Smooth muscle cell (in vitro differentiated cells): ENCODE results near the gene MCF2L. TPM values are rescaled to one million over a fixed set of nuclear protein-coding genes. Genes with fewer than 3 reads are reported as not detected.

Experiments used
- DNase-seq: peaks from one replicate; lab custom pipeline; 2025; ENCODE audit not compliant: unreplicated experiment; lab: John Stamatoyannopoulos, UW
- H2AFZ ChIP-seq: fragments of 200-600 bp; sonication (generic); 2 replicates; pipeline ENCODE4 v1.6.0; 2016; ENCODE audit warnings: antibody characterized with exemption, low read depth, mild to moderate bottlenecking
- H3F3A ChIP-seq: fragments of 200-600 bp; sonication (generic); 2 replicates; pipeline ENCODE4 v1.6.0; 2017; ENCODE audit warnings: antibody characterized with exemption, low read depth
- H3K27ac ChIP-seq: fragments of 200-600 bp; sonication (generic); 2 replicates; pipeline ENCODE4 v1.5.1; 2016; ENCODE audit warnings: low read depth, mild to moderate bottlenecking
- H3K27me3 ChIP-seq: fragments of 200-600 bp; sonication (generic); 2 replicates; pipeline ENCODE4 v1.6.1; 2016; ENCODE audit warnings: low read depth, mild to moderate bottlenecking
- H3K36me3 ChIP-seq: fragments of 200-600 bp; sonication (generic); 2 replicates; pipeline ENCODE4 v1.5.1; 2016; ENCODE audit warnings: low read depth
- H3K4me1 ChIP-seq: fragments of 200-600 bp; sonication (generic); 2 replicates; pipeline ENCODE4 v1.5.1; 2016; ENCODE audit warnings: low read depth
- H3K4me2 ChIP-seq: fragments of 200-600 bp; sonication (generic); 2 replicates; pipeline ENCODE4 v1.6.0; 2016; ENCODE audit warnings: mild to moderate bottlenecking
- H3K4me3 ChIP-seq: fragments of 200-600 bp; sonication (generic); 2 replicates; pipeline ENCODE4 v1.5.1; 2016; ENCODE audit warnings: mild to moderate bottlenecking
- H3K79me2 ChIP-seq: fragments of 200-600 bp; sonication (generic); 2 replicates; pipeline ENCODE4 v1.6.0; 2016; ENCODE audit warnings: low read depth, mild to moderate bottlenecking
- H3K9ac ChIP-seq: fragments of 200-600 bp; sonication (generic); 2 replicates; pipeline ENCODE4 v1.6.0; 2016; ENCODE audit warnings: low read depth
- H3K9me3 ChIP-seq: fragments of 200-600 bp; sonication (generic); replicated peaks from 2 replicates; pipeline ENCODE4 v1.5.1; 2016; ENCODE audit warnings: low read depth
- H4K20me1 ChIP-seq: fragments of 200-600 bp; sonication (generic); 2 replicates; pipeline ENCODE4 v1.6.0; 2016; ENCODE audit warnings: low read depth
- WGBS: methylation state at CpG from one replicate; pipeline ENCODE4 v1.1.7; 2016; ENCODE audit warnings: low lambda C conversion rate; 5-methylcytosine and 5-hydroxymethylcytosine counted together
- polyA plus RNA-seq: library from polyadenylated mRNA; unstranded; fragments of >200 nt; fragmentation: Nextera tagmentation; extraction: Ambion mirVana; gene quantifications from 2 replicates; pipeline ENCODE4 v1.2.1, GENCODE V29; 2016
- total RNA-seq: library from RNA; depleted of rRNA; stranded (reverse); fragments of >200 nt; gene quantifications from 2 replicates; pipeline ENCODE4 v1.2.3, GENCODE V29; 2014
- TF ChIP-seq, protein P1 (sequence below): fragments of 200-600 bp; sonication (generic); IDR thresholded peaks from 2 replicates; pipeline ENCODE4 v1.5.1; 2017; ENCODE audit warnings: borderline replicate concordance, mild to moderate bottlenecking, antibody characterized with exemption; ENCODE audit not compliant: insufficient read depth, poor library complexity, severe bottlenecking

The MCF2L gene
- total and polyA plus RNA-seq, 2 experiments from 2014 or later, result 0.54 to 7.6 TPM

DNA sequence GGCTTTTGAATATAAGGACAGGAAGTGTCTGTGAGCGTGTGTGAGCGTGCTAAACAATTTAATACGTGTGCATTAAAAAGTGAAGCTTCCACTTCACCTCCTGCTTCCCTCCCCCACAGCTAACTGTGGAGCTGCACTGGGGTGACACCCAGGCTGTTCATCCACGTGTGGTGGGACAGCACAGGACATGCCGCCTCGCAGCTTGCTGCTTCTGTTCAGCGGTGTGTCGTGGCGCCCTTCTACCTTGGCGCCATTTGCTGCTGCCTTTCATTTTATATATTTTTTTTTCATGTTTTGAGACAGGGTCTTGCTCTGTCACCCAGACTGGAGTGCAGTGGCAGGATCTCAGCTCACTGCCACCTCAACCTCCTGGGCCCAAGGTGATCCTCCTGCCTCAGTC is 63.3 kb downstream of the MCF2L start:
- H3K4me3 ChIP-seq, result no peak overlapping the region
- no peaks in the 10 kb centered on the region for H3K36me3 ChIP-seq
- TF ChIP-seq, protein P1, sequence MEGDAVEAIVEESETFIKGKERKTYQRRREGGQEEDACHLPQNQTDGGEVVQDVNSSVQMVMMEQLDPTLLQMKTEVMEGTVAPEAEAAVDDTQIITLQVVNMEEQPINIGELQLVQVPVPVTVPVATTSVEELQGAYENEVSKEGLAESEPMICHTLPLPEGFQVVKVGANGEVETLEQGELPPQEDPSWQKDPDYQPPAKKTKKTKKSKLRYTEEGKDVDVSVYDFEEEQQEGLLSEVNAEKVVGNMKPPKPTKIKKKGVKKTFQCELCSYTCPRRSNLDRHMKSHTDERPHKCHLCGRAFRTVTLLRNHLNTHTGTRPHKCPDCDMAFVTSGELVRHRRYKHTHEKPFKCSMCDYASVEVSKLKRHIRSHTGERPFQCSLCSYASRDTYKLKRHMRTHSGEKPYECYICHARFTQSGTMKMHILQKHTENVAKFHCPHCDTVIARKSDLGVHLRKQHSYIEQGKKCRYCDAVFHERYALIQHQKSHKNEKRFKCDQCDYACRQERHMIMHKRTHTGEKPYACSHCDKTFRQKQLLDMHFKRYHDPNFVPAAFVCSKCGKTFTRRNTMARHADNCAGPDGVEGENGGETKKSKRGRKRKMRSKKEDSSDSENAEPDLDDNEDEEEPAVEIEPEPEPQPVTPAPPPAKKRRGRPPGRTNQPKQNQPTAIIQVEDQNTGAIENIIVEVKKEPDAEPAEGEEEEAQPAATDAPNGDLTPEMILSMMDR, result no peak
- H3K4me1 ChIP-seq, result no peaks in the 10 kb centered on the region
- no peaks in the 10 kb centered on the region for H3K27me3 ChIP-seq
- H3K9me3 ChIP-seq, result no peaks in the 10 kb centered on the region
- no peak overlapping the region for H3K27ac ChIP-seq
- H2AFZ ChIP-seq, result no peak overlapping the region
- no peak overlapping the region for H3K9ac ChIP-seq
- 94% methylated on average over 10 of the region's 10 CpGs for WGBS
- H4K20me1 ChIP-seq, result no peaks in the 10 kb centered on the region
- no peaks in the 10 kb centered on the region for H3F3A ChIP-seq
- no peak for DNase-seq
- no peak overlapping the region for H3K4me2 ChIP-seq
- no peaks in the 10 kb centered on the region for H3K79me2 ChIP-seq

DNA sequence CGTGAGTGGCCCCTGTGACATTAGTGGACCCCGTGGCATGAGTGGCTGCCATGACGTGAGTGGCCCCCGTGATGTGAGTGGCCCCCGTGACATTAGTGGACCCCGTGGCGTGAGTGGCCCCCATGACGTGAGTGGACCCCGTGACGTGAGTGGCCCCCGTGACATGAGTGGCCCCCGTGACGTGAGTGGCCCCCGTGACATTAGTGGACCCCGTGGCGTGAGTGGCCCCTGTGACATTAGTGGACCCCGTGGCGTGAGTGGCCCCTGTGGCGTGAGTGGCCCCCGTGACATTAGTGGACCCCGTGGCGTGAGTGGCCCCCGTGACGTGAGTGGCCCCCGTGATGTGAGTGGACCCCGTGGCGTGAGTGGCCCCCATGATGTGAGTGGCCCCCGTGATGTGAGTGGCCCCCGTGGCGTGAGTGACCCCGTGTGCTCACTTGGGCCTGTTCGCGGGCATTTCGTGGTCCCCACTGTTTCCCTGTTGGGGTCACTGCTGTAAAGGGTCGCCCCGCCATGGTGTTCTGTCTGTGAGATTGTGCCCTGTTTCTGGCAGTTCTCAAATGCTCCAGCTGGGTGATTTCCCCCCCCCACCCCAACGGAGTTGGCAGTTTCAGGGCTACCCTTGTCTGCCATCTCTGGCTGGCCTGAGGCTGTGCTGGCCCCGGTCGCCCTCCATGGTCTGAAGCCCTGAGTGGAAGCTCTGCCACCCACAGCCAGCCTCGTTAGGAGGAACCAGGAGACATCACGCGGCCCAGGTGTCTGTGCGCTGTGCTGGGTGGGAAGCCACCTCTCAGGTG is 64.2 kb downstream of the MCF2L start:
- H3F3A ChIP-seq, result no peaks in the 10 kb centered on the region
- H3K4me3 ChIP-seq, result no peak overlapping the region
- no peaks in the 10 kb centered on the region for H3K9me3 ChIP-seq
- WGBS, result 91% methylated on average over 42 of the region's 43 CpGs
- no peaks in the 10 kb centered on the region for H3K4me1 ChIP-seq
- no peaks in the 10 kb centered on the region for H3K79me2 ChIP-seq
- TF ChIP-seq, protein P1, result no peak
- H3K9ac ChIP-seq, result no peak overlapping the region
- H3K27ac ChIP-seq, result no peak overlapping the region
- no peaks in the 10 kb centered on the region for H4K20me1 ChIP-seq
- no peak overlapping the region for H2AFZ ChIP-seq
- no peak for DNase-seq
- H3K4me2 ChIP-seq, result no peak overlapping the region
- H3K36me3 ChIP-seq, result no peaks in the 10 kb centered on the region
- H3K27me3 ChIP-seq, result no peaks in the 10 kb centered on the region

DNA sequence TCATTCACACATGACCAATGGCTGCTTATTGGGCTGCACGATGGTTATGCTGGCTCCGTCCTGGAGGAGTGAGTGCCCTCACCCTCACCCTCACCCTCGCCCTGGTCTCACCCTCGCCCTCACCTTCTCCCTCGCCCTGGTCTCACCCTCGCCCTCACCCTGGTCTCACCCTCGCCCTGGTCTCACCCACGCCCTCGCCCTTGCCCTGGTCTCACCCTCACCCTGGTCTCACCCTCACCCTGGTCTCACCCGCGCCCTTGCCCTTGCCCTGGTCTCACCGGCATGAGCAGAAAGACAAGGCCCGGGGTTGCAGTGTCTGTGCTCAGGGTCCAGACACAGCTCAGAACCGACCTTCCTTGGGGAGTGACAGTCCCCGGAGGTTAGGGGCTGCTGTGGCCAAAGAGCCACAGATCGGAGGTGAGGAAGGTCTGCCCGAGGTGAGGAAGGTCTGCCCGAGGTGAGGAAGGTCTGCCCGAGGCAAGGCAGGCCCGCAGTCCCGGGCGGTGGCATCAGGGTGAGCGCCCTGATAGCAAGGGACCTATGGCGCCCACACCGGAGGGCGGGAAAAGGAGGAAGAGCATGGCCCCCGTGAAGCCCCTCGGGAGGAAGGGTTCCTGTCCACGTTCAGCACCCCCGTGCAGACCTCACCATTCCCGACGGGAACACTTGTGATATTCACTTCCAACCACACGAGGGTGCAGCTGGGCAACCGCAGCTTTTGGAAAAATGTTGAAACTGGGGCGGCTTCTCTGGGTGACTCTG is 65.6 kb downstream of the MCF2L start:
- no peak overlapping the region for H3K4me2 ChIP-seq
- H3K9ac ChIP-seq, result no peak overlapping the region
- DNase-seq, result no peak
- TF ChIP-seq, protein P1, result peak; percentile 57
- no peaks in the 10 kb centered on the region for H3K79me2 ChIP-seq
- H3K27ac ChIP-seq, result no peak overlapping the region
- no peaks in the 10 kb centered on the region for H3K4me1 ChIP-seq
- no peaks in the 10 kb centered on the region for H3F3A ChIP-seq
- no peak overlapping the region for H3K4me3 ChIP-seq
- H4K20me1 ChIP-seq, result no peaks in the 10 kb centered on the region
- WGBS, result 69% methylated on average over 35 of the region's 35 CpGs
- no peaks in the 10 kb centered on the region for H3K36me3 ChIP-seq
- H3K9me3 ChIP-seq, result no peaks in the 10 kb centered on the region
- H2AFZ ChIP-seq, result no peak overlapping the region
- no peaks in the 10 kb centered on the region for H3K27me3 ChIP-seq
